Trophoblast cell (in vitro differentiated cells and primary cell): ENCODE results near the gene CIC.
A peak's percentile ranks its signal among the peaks of the same experiment; 100 is the strongest.

ENCODE experiments used
- DNase-seq, 2 donors: peaks; one replicate each; pipeline ENCODE4 v3.0.0-alpha.2; 2016
- H2AFZ ChIP-seq: 2 replicates; pipeline ENCODE4 v1.6.1; 2013; ENCODE audit warnings: low read length, moderate library complexity, mild to moderate bottlenecking; ENCODE audit not compliant: insufficient read depth, poor library complexity
- H2AK5ac ChIP-seq: 2 replicates; pipeline ENCODE4 v1.6.1; 2013; ENCODE audit warnings: mild to moderate bottlenecking, low read length
- H2BK120ac ChIP-seq: 2 replicates; pipeline ENCODE4 v1.6.1; 2013; ENCODE audit warnings: low read length, mild to moderate bottlenecking, moderate library complexity; ENCODE audit not compliant: insufficient read depth, poor library complexity
- H2BK12ac ChIP-seq: 2 replicates; pipeline ENCODE4 v1.6.1; 2013; ENCODE audit warnings: mild to moderate bottlenecking, low read length, moderate library complexity
- H2BK5ac ChIP-seq: 2 replicates; pipeline ENCODE4 v1.6.1; 2013; ENCODE audit warnings: low read length, low read depth, moderate library complexity, mild to moderate bottlenecking; ENCODE audit not compliant: poor library complexity
- H3K14ac ChIP-seq: 2 replicates; pipeline ENCODE4 v1.6.1; 2013; ENCODE audit warnings: mild to moderate bottlenecking, low read length
- H3K18ac ChIP-seq: 2 replicates; pipeline ENCODE4 v1.6.1; 2013; ENCODE audit warnings: mild to moderate bottlenecking, low read length
- H3K23ac ChIP-seq: 2 replicates; pipeline ENCODE4 v1.6.1; 2013; ENCODE audit warnings: low read length
- H3K27ac ChIP-seq: 2 replicates; pipeline ENCODE4 v1.5.1; 2013; ENCODE audit warnings: low read depth, mild to moderate bottlenecking, inconsistent platforms, low read length, moderate library complexity
- H3K27me3 ChIP-seq: 2 replicates; pipeline ENCODE4 v1.6.1; 2013; ENCODE audit warnings: inconsistent platforms, mild to moderate bottlenecking, low read length, moderate library complexity; ENCODE audit not compliant: insufficient read depth
- H3K36me3 ChIP-seq, 2 experiments: 1 replicate in 1 of 2; 2 replicates in 1 of 2; pipeline ENCODE4 v1.6.1; 2013; ENCODE audit warnings: low read length in 2 of 2, mild to moderate bottlenecking in 2 of 2, moderate library complexity in 1 of 2; ENCODE audit not compliant: insufficient read depth in 2 of 2, control insufficient read depth in 1 of 2
- H3K4ac ChIP-seq: 2 replicates; pipeline ENCODE4 v1.6.1; 2013; ENCODE audit warnings: low read depth, mild to moderate bottlenecking, low read length, moderate library complexity
- H3K4me1 ChIP-seq, 2 experiments: 1 replicate in 1 of 2; 2 replicates in 1 of 2; pipeline ENCODE4 v1.6.1; 2013; ENCODE audit warnings: low read length in 2 of 2, mild to moderate bottlenecking in 2 of 2, moderate library complexity in 1 of 2; ENCODE audit not compliant: insufficient read depth in 2 of 2, control insufficient read depth in 1 of 2
- H3K4me2 ChIP-seq: 2 replicates; pipeline ENCODE4 v1.6.1; 2013; ENCODE audit warnings: inconsistent platforms, mild to moderate bottlenecking, low read length, moderate library complexity
- H3K4me3 ChIP-seq: 2 replicates; pipeline ENCODE4 v1.5.1; 2013; ENCODE audit warnings: mild to moderate bottlenecking, low read depth, low read length, inconsistent platforms
- H3K79me1 ChIP-seq: one replicate; pipeline ENCODE4 v1.6.1; 2013; ENCODE audit warnings: low read length
- H3K79me2 ChIP-seq: 2 replicates; pipeline ENCODE4 v1.6.1; 2013; ENCODE audit warnings: low read length, mild to moderate bottlenecking; ENCODE audit not compliant: control insufficient read depth, insufficient read depth, poor library complexity
- H3K9ac ChIP-seq: 2 replicates; pipeline ENCODE4 v1.6.1; 2013; ENCODE audit warnings: mild to moderate bottlenecking, low read length
- H3K9me3 ChIP-seq: 2 replicates; pipeline ENCODE4 v1.6.1; 2013; ENCODE audit warnings: low read depth, mild to moderate bottlenecking, control low read depth, inconsistent platforms, low read length; ENCODE audit not compliant: insufficient read depth
- H4K12ac ChIP-seq: 2 replicates; pipeline ENCODE4 v1.6.1; 2013; ENCODE audit warnings: low read depth, mild to moderate bottlenecking, low read length, moderate library complexity
- H4K8ac ChIP-seq: 2 replicates; pipeline ENCODE4 v1.6.1; 2013; ENCODE audit warnings: low read depth, mild to moderate bottlenecking, low read length, moderate library complexity
- H4K91ac ChIP-seq: one replicate; pipeline ENCODE4 v1.6.1; 2013; ENCODE audit warnings: low read depth, mild to moderate bottlenecking, low read length, moderate library complexity
- WGBS: extraction: QIAGEN DNeasy Blood & Tissue Kit; methylation state at CpG from one replicate; pipeline ENCODE4 v1.1.7; 2013; ENCODE audit warnings: missing lambda C conversion rate; ENCODE audit not compliant: insufficient read length, insufficient coverage; ENCODE audit errors: extremely low coverage; 5-methylcytosine and 5-hydroxymethylcytosine counted together

Gene CIC

DNA sequence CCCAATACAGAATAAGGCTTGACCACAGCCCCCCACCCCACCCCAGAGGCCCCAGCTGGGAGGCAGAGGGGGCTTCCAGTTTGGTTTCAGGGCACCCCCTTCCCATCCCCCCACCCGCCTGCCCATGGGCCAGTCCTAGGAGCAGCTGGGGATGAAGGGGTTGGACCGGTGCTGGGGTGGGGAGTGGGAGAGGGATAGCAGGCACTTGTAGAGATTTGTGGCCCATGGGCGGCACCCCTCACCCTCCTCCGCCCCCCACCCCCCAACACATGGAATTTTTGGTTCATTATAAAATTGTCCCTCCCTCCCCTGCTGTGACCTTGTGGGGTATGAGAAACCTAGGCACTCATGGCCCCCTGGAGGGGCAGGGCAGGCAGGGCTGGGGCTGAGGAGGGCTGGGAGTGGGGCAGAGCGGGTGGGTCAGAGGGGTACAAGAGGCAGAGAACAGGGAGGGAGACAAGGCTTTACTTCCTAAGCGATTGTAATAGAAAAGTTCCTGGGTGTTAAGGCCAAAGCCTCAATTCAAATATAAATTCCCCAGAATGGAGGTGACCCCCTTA lies 21.3 kb upstream of the CIC start:
- Histone ChIP-seq H4K12ac (no peak overlapping the region), H3K27ac (no peak overlapping the region), H3K4me2 (no peak overlapping the region), H3K79me2 (peaks cover 11% of the 10 kb centered on the region), H3K14ac (no peak overlapping the region), H3K18ac (no peak overlapping the region), H2BK12ac (no peak overlapping the region), H2BK5ac (no peak overlapping the region), H3K9ac (no peak overlapping the region), H3K27me3 (no peaks in the 10 kb centered on the region), H3K36me3 (peaks cover 37 to 38% of the 10 kb centered on the region in 2 experiments), H3K4me3 (no peak overlapping the region), H3K4me1 (peaks cover 25 to 28% of the 10 kb centered on the region in 2 experiments), H3K9me3 (no peaks in the 10 kb centered on the region), H2AK5ac (no peak overlapping the region), H3K4ac (no peak overlapping the region), H2AFZ (no peak overlapping the region), H4K91ac (no peak overlapping the region), H3K23ac (no peak overlapping the region), H2BK120ac (no peak overlapping the region), H4K8ac (no peak overlapping the region), H3K79me1 (peaks cover 13% of the 10 kb centered on the region)
- no peak for DNase-seq
- no CpG with 5 or more reads among the region's 6 CpGs for WGBS

DNA sequence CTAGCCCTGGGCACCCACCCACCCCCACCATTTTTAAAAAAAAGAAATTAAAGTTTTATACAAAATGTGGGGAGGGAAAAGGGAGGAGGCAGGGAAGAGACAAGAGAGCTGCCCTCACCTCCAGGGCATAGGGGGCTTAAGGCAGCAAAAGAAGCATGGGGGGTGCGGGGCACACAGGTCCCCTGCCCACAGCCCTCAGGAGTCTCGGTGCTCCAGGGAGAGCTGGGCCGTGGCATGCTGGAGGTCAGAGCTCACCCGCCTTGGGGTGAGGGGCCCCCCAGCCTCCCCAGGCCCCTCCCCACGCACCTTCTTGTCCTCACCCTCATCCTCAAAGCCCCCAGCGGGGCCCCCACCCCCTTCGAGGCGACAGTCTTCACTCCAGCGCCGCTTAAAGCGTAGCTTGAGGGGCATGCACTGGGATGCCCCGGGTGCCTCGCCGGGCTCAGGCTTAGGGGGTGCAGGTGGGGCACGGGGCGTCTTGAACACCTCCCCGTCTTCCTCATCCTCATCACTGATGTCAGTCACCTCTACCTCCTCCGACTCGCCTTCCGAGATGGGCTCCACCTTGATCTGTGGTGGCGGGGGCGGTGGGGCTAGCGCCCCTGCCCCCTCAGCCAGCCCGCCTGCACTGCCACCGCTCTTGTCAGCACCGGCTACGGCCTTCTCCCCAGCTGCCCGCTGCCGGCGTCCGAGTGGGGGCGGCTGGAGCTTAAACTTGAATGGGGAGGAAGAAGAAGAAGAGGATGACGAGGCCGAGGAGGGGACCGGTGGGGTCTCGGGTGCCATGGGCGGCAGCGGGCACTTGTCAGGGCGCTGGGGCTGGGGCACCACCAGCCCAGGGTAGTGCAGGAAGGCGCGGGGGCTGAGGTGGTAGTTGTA lies 20.5 kb upstream of the CIC start:
- Histone ChIP-seq H2BK5ac (no peak overlapping the region), H2BK12ac (no peak overlapping the region), H2AFZ (no peak overlapping the region), H3K4me1 (peaks cover 27 to 30% of the 10 kb centered on the region in 2 experiments), H3K14ac (no peak overlapping the region), H2AK5ac (no peak overlapping the region), H3K27ac (no peak overlapping the region), H2BK120ac (no peak overlapping the region), H3K36me3 (peaks cover 37 to 41% of the 10 kb centered on the region in 2 experiments), H3K4me3 (no peak overlapping the region), H4K8ac (no peak overlapping the region), H3K79me1 (peaks cover 18% of the 10 kb centered on the region), H3K18ac (peak overlapping the region; percentile 38), H3K9ac (no peak overlapping the region), H3K4me2 (no peak overlapping the region), H3K23ac (no peak overlapping the region), H4K91ac (no peak overlapping the region), H3K9me3 (no peaks in the 10 kb centered on the region), H4K12ac (no peak overlapping the region), H3K4ac (no peak overlapping the region), H3K27me3 (no peaks in the 10 kb centered on the region), H3K79me2 (peaks cover 19% of the 10 kb centered on the region)
- DNase-seq: no peak
- no CpG with 5 or more reads among the region's 41 CpGs for WGBS

- Histone ChIP-seq H3K9ac (no peak overlapping the region), H3K27ac (no peak overlapping the region), H3K79me2 (peaks cover 22% of the 10 kb centered on the region), H4K8ac (no peak overlapping the region), H3K4me3 (no peak overlapping the region), H3K4me2 (no peak overlapping the region), H3K9me3 (no peaks in the 10 kb centered on the region), H3K14ac (no peak overlapping the region), H4K12ac (no peak overlapping the region), H3K27me3 (no peaks in the 10 kb centered on the region), H2AFZ (no peak overlapping the region), H4K91ac (no peak overlapping the region), H3K18ac (peak overlapping the region; percentile 38), H3K4ac (no peak overlapping the region), H3K79me1 (peaks cover 20% of the 10 kb centered on the region), H3K36me3 (peaks cover 37 to 41% of the 10 kb centered on the region in 2 experiments), H2BK12ac (no peak overlapping the region), H3K23ac (no peak overlapping the region), H2BK120ac (no peak overlapping the region), H2BK5ac (no peak overlapping the region), H3K4me1 (peaks cover 19 to 24% of the 10 kb centered on the region in 2 experiments), H2AK5ac (no peak overlapping the region)
- DNase-seq: no peak
- no CpG with 5 or more reads among the region's 36 CpGs for WGBS
Observed at GRCh38 chr19:42249149-42249750, 19.8 kb upstream of the CIC start.

DNA sequence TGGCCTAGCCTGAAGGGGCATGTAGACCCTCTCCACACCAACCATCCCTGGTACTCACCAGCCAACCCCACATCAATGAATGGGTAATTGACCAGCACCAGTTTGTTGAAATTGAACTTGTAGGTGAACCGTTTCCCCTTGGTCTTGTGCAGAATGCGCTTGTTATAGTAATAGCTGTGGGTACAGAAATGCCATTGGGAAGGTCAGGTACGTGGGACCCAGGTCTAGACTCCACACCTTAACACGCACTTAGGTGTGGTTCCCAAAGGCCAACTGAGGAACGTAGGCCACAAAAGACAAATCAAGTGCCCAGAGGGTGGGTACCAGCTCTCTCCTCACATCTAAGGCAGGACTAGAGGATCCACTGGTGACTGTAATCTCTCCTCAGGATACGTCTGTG lies 19.3 kb upstream of the CIC start:
- Histone ChIP-seq H3K14ac (no peak overlapping the region), H2BK5ac (no peak overlapping the region), H3K36me3 (peaks cover 37 to 41% of the 10 kb centered on the region in 2 experiments), H3K23ac (no peak overlapping the region), H4K8ac (no peak overlapping the region), H2BK120ac (no peak overlapping the region), H3K79me1 (peaks cover 22% of the 10 kb centered on the region), H3K9ac (no peak overlapping the region), H2BK12ac (no peak overlapping the region), H3K9me3 (no peaks in the 10 kb centered on the region), H3K27me3 (no peaks in the 10 kb centered on the region), H3K4ac (no peak overlapping the region), H3K79me2 (peaks cover 27% of the 10 kb centered on the region), H3K4me3 (no peak overlapping the region), H4K91ac (no peak overlapping the region), H3K27ac (no peak overlapping the region), H2AK5ac (no peak overlapping the region), H3K4me1 (peaks cover 19 to 24% of the 10 kb centered on the region in 2 experiments), H4K12ac (no peak overlapping the region), H3K4me2 (no peak overlapping the region), H2AFZ (no peak overlapping the region), H3K18ac (no peak overlapping the region)
- WGBS: no CpG with 5 or more reads among the region's 6 CpGs
- DNase-seq: no peak
